Osteocyte (in vitro differentiated cells): ENCODE data around the gene DNM1. TPM values are rescaled to one million over a fixed set of nuclear protein-coding genes. Genes with fewer than 3 reads are reported as not detected.

Source experiments
- DNase-seq: peaks from one replicate; pipeline ENCODE4 v3.0.0; 2021; ENCODE audit warnings: mixed read lengths; ENCODE audit not compliant: unreplicated experiment; ENCODE audit errors: extremely low spot score
- H3K27ac Mint-ChIP-seq: one replicate; pipeline ENCODE4 v1.8.0; 2021; ENCODE audit warnings: mild to moderate bottlenecking, mixed read lengths; ENCODE audit not compliant: unreplicated experiment
- H3K27me3 Mint-ChIP-seq: one replicate; pipeline ENCODE4 v1.8.0; 2021; ENCODE audit warnings: mixed read lengths; ENCODE audit not compliant: unreplicated experiment
- H3K36me3 Mint-ChIP-seq: one replicate; pipeline ENCODE4 v1.8.0; 2021; ENCODE audit warnings: mixed read lengths; ENCODE audit not compliant: unreplicated experiment
- H3K4me1 Mint-ChIP-seq: one replicate; pipeline ENCODE4 v1.8.0; 2021; ENCODE audit warnings: mixed read lengths; ENCODE audit not compliant: unreplicated experiment
- H3K4me3 Mint-ChIP-seq: one replicate; pipeline ENCODE4 v1.8.0; 2021; ENCODE audit warnings: mild to moderate bottlenecking, moderate library complexity, mixed read lengths; ENCODE audit not compliant: unreplicated experiment
- H3K9me3 Mint-ChIP-seq: one replicate; pipeline ENCODE4 v1.8.0; 2021; ENCODE audit warnings: mixed read lengths; ENCODE audit not compliant: unreplicated experiment
- CTCF ChIP-seq: fragments of 200-600 bp; sonication (generic); IDR thresholded peaks from 2 replicates; pipeline ENCODE4 v1.5.0; 2021; ENCODE audit warnings: antibody characterized with exemption, mild to moderate bottlenecking, moderate library complexity
- total RNA-seq: library from RNA; stranded (reverse); gene quantifications from 2 replicates; pipeline ENCODE4 v1.2.1, GENCODE V29; 2021

Gene DNM1
- total RNA-seq, 1 donor from 2014 or later, result 45.4 TPM

GRCh38 chr9:128175102-128175563, 28.0 kb upstream of the DNM1 start:
- no peaks in the 10 kb centered on the region for H3K27me3 Mint-ChIP-seq
- H3K36me3 Mint-ChIP-seq, result peaks cover 24% of the 10 kb centered on the region
- no peak for DNase-seq
- H3K4me3 Mint-ChIP-seq, result no peak overlapping the region
- TF ChIP-seq CTCF, result no peak
- no peaks in the 10 kb centered on the region for H3K4me1 Mint-ChIP-seq
- peak overlapping the region; percentile 34 for H3K27ac Mint-ChIP-seq
- no peaks in the 10 kb centered on the region for H3K9me3 Mint-ChIP-seq

DNA sequence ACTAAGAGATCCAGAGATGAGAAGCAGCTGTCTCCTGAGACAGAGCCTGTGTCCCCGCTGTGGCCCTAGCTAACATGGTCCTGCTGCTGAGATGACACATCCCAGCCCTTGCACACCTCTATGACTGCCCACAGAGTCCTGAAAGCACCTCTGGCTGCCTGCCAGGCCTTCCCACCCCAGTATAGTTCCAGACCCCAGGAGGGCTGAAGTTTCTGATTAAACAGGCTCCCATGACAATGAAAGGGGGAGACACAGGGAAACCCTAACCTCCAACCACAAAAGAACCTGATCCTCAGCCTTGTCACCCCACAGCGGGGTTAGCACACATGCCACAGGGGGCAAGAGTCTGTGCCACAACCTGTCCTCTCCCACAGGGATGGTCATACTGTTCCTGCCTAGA, 27.5 kb upstream of the DNM1 start:
- Mint-ChIP-seq H3K4me3 (no peak overlapping the region), H3K36me3 (peaks cover 29% of the 10 kb centered on the region), H3K9me3 (no peaks in the 10 kb centered on the region), H3K27ac (peak overlapping the region; percentile 34), H3K4me1 (no peaks in the 10 kb centered on the region), H3K27me3 (no peaks in the 10 kb centered on the region)
- DNase-seq, result no peak
- no peak for TF ChIP-seq CTCF

- H3K27me3 Mint-ChIP-seq, result no peaks in the 10 kb centered on the region
- no peaks in the 10 kb centered on the region for H3K4me1 Mint-ChIP-seq
- H3K27ac Mint-ChIP-seq, result no peak overlapping the region
- no peak for DNase-seq
- TF ChIP-seq CTCF, result no peak
- H3K4me3 Mint-ChIP-seq, result no peak overlapping the region
- H3K36me3 Mint-ChIP-seq, result peaks cover 44% of the 10 kb centered on the region
- H3K9me3 Mint-ChIP-seq, result no peaks in the 10 kb centered on the region
Measured at GRCh38 chr9:128178806-128179431, 24.3 kb upstream of the DNM1 start.

- peaks cover 48% of the 10 kb centered on the region for H3K36me3 Mint-ChIP-seq
- no peaks in the 10 kb centered on the region for H3K27me3 Mint-ChIP-seq
- no peak for DNase-seq
- no peaks in the 10 kb centered on the region for H3K9me3 Mint-ChIP-seq
- no peaks in the 10 kb centered on the region for H3K4me1 Mint-ChIP-seq
- no peak overlapping the region for H3K27ac Mint-ChIP-seq
- no peak for TF ChIP-seq CTCF
- no peak overlapping the region for H3K4me3 Mint-ChIP-seq
Measured at GRCh38 chr9:128180001-128180400, 23.2 kb upstream of the DNM1 start.

DNA sequence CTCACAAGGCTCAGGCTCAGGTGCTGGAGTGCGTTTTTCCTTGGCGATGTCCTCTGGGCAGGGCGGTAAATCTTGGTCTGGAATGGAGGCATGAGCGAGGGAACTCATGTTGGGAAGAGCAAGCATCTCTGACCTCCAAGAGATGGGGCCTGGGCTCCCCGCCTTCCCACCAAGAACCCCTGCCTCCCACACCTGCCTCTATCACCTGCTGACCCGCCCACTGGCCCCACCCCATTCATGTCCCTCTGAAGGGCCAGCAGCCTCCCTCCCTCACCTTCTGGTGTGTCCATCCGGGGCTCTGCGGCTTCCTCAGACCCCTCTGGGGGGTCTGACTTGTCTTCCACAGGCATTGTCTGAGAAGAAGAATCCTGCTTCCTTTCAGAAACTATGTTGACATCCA, 22.7 kb upstream of the DNM1 start:
- Mint-ChIP-seq H3K27ac (no peak overlapping the region), H3K4me3 (no peak overlapping the region), H3K36me3 (peaks cover 44% of the 10 kb centered on the region), H3K9me3 (no peaks in the 10 kb centered on the region), H3K4me1 (no peaks in the 10 kb centered on the region), H3K27me3 (no peaks in the 10 kb centered on the region)
- DNase-seq, result no peak
- TF ChIP-seq CTCF, result no peak
